Measurements from ENCODE around the gene TOP2A. TPM values are rescaled to one million over a fixed set of nuclear protein-coding genes. Genes with fewer than 3 reads are reported as not detected.

Gene TOP2A
- total and polyA plus RNA-seq, 9 of the 15 experiments (the other 6 are each of a cell fraction or from before 2014, with no cell fraction given) = 133 to 347 (median 259) TPM

DNA sequence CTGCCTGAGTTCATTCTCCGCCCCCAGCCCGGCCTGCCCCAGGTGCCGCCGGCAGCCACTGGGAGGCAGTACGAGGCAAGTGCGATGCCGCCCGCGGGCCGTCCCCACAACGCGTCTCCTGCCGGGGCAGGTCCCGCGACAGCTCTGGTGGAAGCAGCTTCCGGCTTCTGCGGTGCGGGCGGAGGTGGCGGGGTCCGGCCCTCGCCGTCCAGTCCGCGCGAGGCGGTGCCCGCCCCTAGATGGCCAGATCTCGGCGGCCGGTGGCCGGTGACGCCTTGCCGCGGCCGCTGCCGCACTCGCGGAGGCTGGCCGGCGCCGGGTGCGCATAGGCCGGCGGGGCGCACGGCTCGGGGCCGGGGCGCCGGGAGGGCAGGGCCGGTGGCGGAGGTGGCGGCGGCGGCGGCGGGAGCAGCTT lies 55.0 kb downstream of the TOP2A start (continued):
- TF ChIP-seq PTTG1 (tag; IDR thresholded peaks at IDR 0.05; ENCODE audit: low read depth) = no peak
- no peak for TF ChIP-seq ILF3 (IDR thresholded peaks at IDR 0.05; ENCODE audit: borderline replicate concordance)
- TF ChIP-seq, protein P1, sequence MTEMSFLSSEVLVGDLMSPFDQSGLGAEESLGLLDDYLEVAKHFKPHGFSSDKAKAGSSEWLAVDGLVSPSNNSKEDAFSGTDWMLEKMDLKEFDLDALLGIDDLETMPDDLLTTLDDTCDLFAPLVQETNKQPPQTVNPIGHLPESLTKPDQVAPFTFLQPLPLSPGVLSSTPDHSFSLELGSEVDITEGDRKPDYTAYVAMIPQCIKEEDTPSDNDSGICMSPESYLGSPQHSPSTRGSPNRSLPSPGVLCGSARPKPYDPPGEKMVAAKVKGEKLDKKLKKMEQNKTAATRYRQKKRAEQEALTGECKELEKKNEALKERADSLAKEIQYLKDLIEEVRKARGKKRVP (CRISPR knock-in tag; IDR thresholded peaks at IDR 0.05) = no peak
- TF ChIP-seq ZNF584 (CRISPR knock-in tag; IDR thresholded peaks at IDR 0.05; ENCODE audit: low read depth) = no peak
- no peak for TF ChIP-seq RBM15 (IDR thresholded peaks at IDR 0.05; ENCODE audit: insufficient read depth, low read length)
- no peak for TF ChIP-seq ZC3H4 (CRISPR knock-in tag; IDR thresholded peaks at IDR 0.05; ENCODE audit: borderline replicate concordance)
- no peak for TF ChIP-seq KDM5B (IDR thresholded peaks at IDR 0.05; ENCODE audit: insufficient replicate concordance, low read depth, low read length)
- TF ChIP-seq MBD1 (CRISPR knock-in tag; IDR thresholded peaks at IDR 0.05) = no peak
- TF ChIP-seq HNRNPK (IDR thresholded peaks at IDR 0.05; ENCODE audit: low read depth, low read length, poor library complexity, severe bottlenecking) = no peak
- TF ChIP-seq HMGN3 (IDR thresholded peaks at IDR 0.05; ENCODE audit: borderline replicate concordance, extremely low read depth, insufficient read length, low read depth, low read length) = peak; percentile 61
- no peak for TF ChIP-seq SNRNP70 (optimal IDR thresholded peaks at IDR 0.05; ENCODE audit: low read depth, low read length)
- TF ChIP-seq SLC30A9 (CRISPR knock-in tag; IDR thresholded peaks at IDR 0.05) = no peak
- TF ChIP-seq, protein P2, sequence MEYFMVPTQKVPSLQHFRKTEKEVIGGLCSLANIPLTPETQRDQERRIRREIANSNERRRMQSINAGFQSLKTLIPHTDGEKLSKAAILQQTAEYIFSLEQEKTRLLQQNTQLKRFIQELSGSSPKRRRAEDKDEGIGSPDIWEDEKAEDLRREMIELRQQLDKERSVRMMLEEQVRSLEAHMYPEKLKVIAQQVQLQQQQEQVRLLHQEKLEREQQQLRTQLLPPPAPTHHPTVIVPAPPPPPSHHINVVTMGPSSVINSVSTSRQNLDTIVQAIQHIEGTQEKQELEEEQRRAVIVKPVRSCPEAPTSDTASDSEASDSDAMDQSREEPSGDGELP (CRISPR knock-in tag; IDR thresholded peaks at IDR 0.05; ENCODE audit: borderline replicate concordance) = peak; percentile 80
- TF ChIP-seq, protein P3, sequence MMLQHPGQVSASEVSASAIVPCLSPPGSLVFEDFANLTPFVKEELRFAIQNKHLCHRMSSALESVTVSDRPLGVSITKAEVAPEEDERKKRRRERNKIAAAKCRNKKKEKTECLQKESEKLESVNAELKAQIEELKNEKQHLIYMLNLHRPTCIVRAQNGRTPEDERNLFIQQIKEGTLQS (IDR thresholded peaks at IDR 0.05) = no peak
- TF ChIP-seq, protein P3 (CRISPR knock-in tag; conservative IDR thresholded peaks at IDR 0.05) = no peak
